Epithelial cell of proximal tubule (primary cell): Measurements from ENCODE around the gene MVB12B. TPM values are rescaled to one million over a fixed set of nuclear protein-coding genes. Genes with fewer than 3 reads are reported as not detected.

Experiments used
- DNase-seq: peaks from one replicate; pipeline ENCODE4 v3.0.0-alpha.2; 2011; ENCODE audit warnings: low read depth
- H3K4me3 ChIP-seq: 2 replicates; pipeline ENCODE4 v1.5.1; 2011; ENCODE audit warnings: low read depth, mild to moderate bottlenecking, low read length
- CTCF ChIP-seq: conservative IDR thresholded peaks from 2 replicates; pipeline ENCODE4 v1.5.1; 2012; ENCODE audit warnings: low read depth, mild to moderate bottlenecking, low read length
- total RNA-seq: library from RNA; depleted of rRNA; stranded (reverse); fragments of >200 nt; gene quantifications from 2 replicates; pipeline ENCODE4 v1.2.3, GENCODE V29; 2015

Gene MVB12B
- total RNA-seq, 1 donor from 2014 or later, result 6.1 TPM

GRCh38 chr9:126515873-126516505 is 189.4 kb downstream of the MVB12B start:
- no peak for TF ChIP-seq CTCF
- no peak for DNase-seq
- H3K4me3 ChIP-seq, result no peak overlapping the region

- no peak for TF ChIP-seq CTCF
- DNase-seq, result no peak
- no peak overlapping the region for H3K4me3 ChIP-seq
Observed at GRCh38 chr9:126516561-126516935, 189.9 kb downstream of the MVB12B start.

DNA sequence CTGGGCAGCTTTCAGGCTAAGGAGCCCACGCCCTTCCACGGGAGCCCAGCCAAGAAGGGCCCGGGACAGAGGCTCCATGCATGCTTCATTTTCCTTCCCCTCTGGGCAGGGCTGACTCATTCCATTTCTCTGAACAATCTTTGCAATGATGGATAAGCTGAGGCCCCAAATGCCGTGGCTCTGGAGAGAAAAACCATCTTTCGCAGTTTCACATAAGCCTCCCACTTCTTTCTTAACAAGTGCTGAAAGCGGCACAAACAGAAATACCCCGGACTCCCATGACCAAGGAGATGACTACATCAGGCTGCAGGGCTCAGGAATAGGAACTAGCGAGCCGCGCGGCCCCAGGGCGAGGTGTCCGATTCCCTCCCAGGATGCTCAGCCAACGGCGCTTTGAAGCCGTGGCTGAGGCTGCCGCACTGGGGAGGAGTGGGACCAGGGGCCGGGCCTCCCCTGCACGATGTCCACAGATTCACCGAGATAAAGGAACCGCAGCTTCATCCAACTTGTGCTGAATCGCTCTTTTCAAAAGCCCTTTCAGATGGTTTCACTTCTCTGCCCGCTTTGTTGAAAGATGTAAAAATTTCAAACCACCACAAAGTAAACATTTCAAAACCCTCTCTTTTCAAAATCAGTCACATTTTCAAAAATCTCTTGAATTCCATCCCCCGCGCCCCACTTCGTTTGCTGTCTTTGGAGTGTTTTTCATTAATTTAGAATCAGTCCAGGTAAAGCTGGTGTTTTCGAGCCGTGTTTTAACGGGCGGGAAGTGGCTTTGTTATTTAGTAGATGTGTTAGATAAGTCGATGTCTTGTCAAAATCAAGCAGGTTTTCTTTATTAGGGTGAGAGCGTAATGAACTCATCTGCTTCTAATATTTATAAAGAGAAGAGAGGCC is 190.6 kb downstream of the MVB12B start:
- DNase-seq, result no peak
- peak overlapping the region; percentile 27 for H3K4me3 ChIP-seq
- no peak for TF ChIP-seq CTCF

- no peak for DNase-seq
- no peak for TF ChIP-seq CTCF
- H3K4me3 ChIP-seq, result no peak overlapping the region
Observed at GRCh38 chr9:126517833-126518356, 191.3 kb downstream of the MVB12B start.

- no peak for TF ChIP-seq CTCF
- no peak for DNase-seq
- no peak overlapping the region for H3K4me3 ChIP-seq
Observed at GRCh38 chr9:126518763-126519162, 192.1 kb downstream of the MVB12B start.

DNA sequence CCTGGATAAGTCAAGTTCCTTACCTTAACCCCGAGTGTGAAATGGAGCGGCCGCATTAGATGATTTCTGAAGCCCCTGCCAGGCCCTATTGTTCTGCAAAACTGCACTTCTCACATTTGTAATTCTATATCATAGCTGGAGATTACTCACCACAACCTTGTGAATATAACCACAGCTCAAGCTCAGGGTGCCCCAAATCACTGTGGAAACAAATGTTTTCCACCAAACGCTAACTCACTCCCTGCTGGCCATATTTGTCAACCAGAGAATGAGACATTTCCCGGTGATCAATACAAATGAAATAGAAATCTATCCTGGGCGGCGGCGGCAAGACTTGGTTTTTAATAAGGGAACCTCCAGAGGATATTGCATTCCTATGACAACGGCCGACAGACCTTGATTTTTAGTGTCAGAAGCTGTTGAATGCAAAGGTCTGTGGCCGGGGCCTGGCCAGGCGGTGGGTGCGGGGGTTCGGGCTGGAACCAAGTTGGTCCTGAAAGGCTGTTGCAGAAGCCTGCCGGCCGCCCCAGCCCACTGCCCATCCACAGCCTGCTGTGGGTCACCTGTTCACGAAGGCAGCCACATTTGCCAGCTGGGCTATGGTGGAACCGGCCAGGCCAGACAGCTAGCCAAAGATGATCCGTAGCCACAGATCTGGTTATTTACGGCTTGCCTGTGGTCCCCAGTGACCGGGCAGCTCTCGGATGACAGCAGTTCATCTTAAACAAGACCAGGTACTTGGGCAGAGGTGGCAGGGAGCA is 193.2 kb downstream of the MVB12B start:
- no peak for TF ChIP-seq CTCF
- DNase-seq, result no peak
- H3K4me3 ChIP-seq, result no peak overlapping the region
